Measurements from ENCODE around the gene DPY19L3.

DNA sequence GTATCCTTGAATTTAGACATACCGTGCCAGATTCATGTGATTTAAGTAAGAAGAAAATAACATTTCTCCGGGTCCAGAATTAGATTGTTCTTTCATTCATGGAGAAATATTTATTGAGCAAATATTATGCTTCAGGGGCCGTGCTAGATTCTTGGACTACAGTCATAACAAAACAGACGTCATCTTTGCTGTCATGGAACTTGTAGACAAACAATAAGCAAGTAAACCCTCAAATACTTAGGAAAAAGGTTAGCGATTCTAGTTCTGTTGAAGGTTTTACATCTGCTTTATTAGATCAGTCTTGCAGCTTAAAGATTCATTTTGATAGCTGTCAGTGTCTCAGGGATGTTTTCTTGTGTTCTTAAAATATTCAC is 43.3 kb upstream of the DPY19L3 start:
- TF ChIP-seq, protein P1, sequence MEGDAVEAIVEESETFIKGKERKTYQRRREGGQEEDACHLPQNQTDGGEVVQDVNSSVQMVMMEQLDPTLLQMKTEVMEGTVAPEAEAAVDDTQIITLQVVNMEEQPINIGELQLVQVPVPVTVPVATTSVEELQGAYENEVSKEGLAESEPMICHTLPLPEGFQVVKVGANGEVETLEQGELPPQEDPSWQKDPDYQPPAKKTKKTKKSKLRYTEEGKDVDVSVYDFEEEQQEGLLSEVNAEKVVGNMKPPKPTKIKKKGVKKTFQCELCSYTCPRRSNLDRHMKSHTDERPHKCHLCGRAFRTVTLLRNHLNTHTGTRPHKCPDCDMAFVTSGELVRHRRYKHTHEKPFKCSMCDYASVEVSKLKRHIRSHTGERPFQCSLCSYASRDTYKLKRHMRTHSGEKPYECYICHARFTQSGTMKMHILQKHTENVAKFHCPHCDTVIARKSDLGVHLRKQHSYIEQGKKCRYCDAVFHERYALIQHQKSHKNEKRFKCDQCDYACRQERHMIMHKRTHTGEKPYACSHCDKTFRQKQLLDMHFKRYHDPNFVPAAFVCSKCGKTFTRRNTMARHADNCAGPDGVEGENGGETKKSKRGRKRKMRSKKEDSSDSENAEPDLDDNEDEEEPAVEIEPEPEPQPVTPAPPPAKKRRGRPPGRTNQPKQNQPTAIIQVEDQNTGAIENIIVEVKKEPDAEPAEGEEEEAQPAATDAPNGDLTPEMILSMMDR (IDR thresholded peaks at IDR 0.05) = no peak
- TF ChIP-seq POLR2AphosphoS5 (IDR thresholded peaks at IDR 0.05) (no peak), POLR2A (IDR thresholded peaks at IDR 0.05) (no peak)
